Upper lobe of right lung (tissue), 1 donor: ENCODE results near the gene SS18L1. TPM values are rescaled to one million over a fixed set of nuclear protein-coding genes. Genes with fewer than 3 reads are reported as not detected.

Experiments used
- ATAC-seq: fragments of 200-7000 bp; cut with Tn5 transposase; one replicate; pipeline ENCODE4 v1.9.1; 2020; ENCODE audit warnings: mild to moderate bottlenecking, moderate library complexity
- DNase-seq: peaks from one replicate; pipeline ENCODE4 v3.0.0-alpha.2; 2020
- H3K27ac ChIP-seq: fragments of 200-600 bp; one replicate; pipeline ENCODE4 v1.8.0; 2022
- H3K27me3 ChIP-seq: fragments of 200-600 bp; one replicate; pipeline ENCODE4 v1.8.0; 2022; ENCODE audit warnings: mild to moderate bottlenecking
- H3K36me3 ChIP-seq: fragments of 200-600 bp; one replicate; pipeline ENCODE4 v1.8.0; 2022
- H3K4me1 ChIP-seq: fragments of 200-600 bp; one replicate; pipeline ENCODE4 v1.8.0; 2022
- H3K4me3 ChIP-seq: fragments of 200-600 bp; one replicate; pipeline ENCODE4 v1.8.0; 2022; ENCODE audit warnings: mild to moderate bottlenecking
- H3K9me3 ChIP-seq: fragments of 200-600 bp; one replicate; pipeline ENCODE4 v1.8.0; 2022
- intact Hi-C: fragments of 100-400 bp; cut with DNase I; formaldehyde crosslinking; loops from one replicate; pipeline ENCODE4 v1.11.0; 2022
- total RNA-seq: library from RNA; stranded (reverse); fragmentation: NEBNext Ultra II Directional; extraction: Animal tissue kit (Norgen Biotek cat#: 25700); gene quantifications from one replicate; pipeline ENCODE4 v1.2.1, GENCODE V29; 2021
- TF ChIP-seq, protein P1 (sequence below): fragments of 200-600 bp; IDR thresholded peaks from one replicate; pipeline ENCODE4 v1.8.0; 2022; ENCODE audit warnings: antibody characterized with exemption
- donor health status: DM: no; HTN: yes; CAD: no; lungs with severe emphysema.

The SS18L1 gene
- total RNA-seq, 1 donor from 2014 or later = 12.6 TPM

DNA sequence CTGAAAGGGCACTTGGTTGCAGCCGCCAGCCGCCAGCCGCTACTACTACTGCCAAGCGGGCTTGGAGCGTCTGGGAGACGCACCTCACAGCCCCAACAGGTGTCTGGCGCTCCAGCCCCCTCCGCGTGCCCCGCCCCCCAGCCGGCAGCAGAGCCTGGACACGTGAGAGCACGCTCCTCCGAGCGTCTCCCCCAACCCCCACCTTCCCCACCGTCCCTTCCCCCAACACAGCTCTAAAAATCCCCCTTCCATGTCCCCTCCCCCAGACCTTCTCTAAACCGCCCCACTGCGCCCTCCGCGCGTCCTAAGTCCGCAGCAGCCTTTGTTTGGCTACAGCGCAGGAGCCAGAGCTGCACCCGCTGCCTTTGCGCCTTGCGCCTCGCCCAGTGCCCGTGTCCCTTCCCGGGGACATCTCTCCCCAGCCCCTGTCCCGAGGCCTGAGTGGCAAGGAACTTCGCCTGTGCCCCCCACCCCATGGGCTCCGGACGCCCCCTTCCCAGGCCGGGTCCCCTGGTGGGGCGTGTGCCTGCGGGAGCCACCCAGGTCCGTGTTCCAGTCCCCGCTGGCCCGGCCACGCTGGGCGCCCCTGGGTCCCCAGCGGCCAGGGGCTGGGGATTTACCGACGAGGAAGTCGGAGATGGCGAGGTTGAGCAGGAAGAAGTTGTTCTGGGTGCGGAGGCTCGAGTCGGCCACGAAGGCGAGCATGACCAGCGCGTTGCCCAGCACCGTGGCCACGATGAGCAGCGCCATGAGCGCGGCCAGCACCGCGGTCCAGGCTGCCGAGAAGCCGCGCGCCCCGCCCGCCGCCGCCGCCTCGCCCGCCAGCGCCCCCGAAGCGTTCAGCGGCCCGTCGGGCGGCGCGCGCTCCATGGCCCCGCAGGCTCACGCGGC lies 75.8 kb downstream of the SS18L1 start:
- DNase-seq (no peak), ATAC-seq (no peak)
- TF ChIP-seq, protein P1, sequence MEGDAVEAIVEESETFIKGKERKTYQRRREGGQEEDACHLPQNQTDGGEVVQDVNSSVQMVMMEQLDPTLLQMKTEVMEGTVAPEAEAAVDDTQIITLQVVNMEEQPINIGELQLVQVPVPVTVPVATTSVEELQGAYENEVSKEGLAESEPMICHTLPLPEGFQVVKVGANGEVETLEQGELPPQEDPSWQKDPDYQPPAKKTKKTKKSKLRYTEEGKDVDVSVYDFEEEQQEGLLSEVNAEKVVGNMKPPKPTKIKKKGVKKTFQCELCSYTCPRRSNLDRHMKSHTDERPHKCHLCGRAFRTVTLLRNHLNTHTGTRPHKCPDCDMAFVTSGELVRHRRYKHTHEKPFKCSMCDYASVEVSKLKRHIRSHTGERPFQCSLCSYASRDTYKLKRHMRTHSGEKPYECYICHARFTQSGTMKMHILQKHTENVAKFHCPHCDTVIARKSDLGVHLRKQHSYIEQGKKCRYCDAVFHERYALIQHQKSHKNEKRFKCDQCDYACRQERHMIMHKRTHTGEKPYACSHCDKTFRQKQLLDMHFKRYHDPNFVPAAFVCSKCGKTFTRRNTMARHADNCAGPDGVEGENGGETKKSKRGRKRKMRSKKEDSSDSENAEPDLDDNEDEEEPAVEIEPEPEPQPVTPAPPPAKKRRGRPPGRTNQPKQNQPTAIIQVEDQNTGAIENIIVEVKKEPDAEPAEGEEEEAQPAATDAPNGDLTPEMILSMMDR = no peak
- Histone ChIP-seq H3K27me3 (peaks cover 91% of the 10 kb centered on the region), H3K4me1 (no peaks in the 10 kb centered on the region), H3K27ac (no peak overlapping the region), H3K9me3 (no peaks in the 10 kb centered on the region), H3K4me3 (no peak overlapping the region), H3K36me3 (no peaks in the 10 kb centered on the region)
- intact Hi-C loops = no loop called here

DNA sequence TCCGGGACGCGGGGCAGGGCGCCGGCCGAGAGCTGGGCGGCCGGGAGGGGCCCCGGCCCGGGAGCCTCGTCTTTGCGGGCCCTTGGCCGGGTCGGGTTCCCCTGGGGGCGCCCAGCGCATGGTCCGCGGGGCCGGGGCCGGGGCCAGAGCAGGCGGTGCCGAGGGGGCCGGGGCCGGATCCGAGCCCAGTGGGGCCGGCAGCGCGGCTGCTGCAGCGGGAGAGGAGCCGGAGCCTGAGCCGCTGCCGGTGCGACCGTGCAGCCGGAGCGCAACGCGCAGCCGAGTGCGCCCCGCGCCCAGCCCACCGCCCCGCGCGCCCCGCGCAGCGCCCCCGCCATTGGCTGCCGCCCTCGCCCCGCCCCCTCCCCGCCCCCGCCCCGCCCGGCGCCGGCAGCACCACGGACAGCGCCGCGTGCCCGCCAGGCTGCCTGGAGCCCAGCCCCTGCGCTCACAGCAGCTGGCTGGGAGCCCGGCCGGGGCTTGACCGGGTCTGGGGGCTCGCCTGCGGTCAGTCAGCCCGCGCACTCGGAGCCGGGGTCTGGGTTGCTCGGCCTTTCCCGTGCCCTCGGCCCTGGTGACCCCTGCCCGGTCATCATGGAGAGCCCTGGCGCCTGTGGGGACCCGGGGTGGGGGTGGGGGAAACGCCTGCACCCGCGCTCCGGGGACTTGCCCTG lies 76.6 kb downstream of the SS18L1 start, which contains the start of gene HRH3:
HRH3 (minus strand) TSS at position 287 of the 674 bp plus-strand sequence. CDS start 308 bp downstream, outside the sequence.
- peak; percentile 68 for ATAC-seq
- DNase-seq = no peak
- no peaks in the 10 kb centered on the region for H3K9me3 ChIP-seq
- intact Hi-C loops = no loop called here
- TF ChIP-seq, protein P1 = no peak
- peaks cover 91% of the 10 kb centered on the region for H3K27me3 ChIP-seq
- H3K4me1 ChIP-seq = no peaks in the 10 kb centered on the region
- no peak within 1 kb of the TSS for H3K4me3 ChIP-seq
- H3K27ac ChIP-seq = no peak within 1 kb of the TSS
- no peaks in the 10 kb centered on the region for H3K36me3 ChIP-seq

DNA sequence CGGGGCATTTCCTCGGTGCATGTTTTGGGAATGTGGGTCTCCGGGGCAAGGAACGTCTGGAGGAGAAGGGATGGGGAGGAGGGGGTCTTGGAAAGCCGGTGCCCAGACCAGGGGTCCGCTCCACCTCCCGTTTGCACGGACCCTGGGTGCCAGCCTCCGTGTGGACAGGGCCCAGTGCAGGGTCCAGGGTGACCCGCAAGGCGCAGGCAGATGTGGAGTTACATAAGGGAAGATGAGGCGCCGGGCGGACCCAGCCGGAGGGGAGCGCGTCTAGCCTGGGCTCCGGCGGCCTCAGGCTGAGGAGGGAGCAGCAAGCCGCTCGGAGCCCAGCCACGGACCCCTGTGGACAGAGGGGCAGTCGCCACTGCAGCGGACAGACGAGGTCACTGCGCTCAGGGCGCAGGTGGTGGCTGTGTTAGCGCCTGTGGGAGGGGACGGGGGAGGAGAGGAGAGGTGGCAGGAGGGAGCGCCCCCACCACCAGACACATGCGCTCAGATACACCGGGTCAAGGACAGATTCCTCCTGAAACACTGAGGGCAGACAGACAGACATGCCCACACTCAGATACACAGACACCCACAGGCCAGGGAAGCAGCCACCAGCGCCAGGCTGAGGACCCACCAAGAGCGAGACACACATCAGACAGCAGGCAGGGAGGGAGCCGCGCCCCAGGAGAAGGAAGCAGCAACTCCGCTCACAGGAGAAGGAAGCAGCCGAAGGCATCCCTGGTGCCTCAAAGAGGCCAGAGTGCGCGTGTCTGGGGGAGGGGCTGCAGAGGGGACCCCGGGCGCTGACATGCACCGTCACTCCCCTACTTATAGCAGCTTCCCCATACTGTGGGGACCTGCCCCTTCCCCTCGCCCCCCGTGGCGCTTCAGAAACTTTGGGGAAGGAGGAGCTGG lies 77.3 kb downstream of the SS18L1 start:
- no peak for ATAC-seq
- TF ChIP-seq, protein P1 = no peak
- Histone ChIP-seq H3K9me3 (no peaks in the 10 kb centered on the region), H3K4me1 (no peaks in the 10 kb centered on the region), H3K27me3 (peaks cover 85% of the 10 kb centered on the region), H3K4me3 (no peak overlapping the region), H3K27ac (no peak overlapping the region), H3K36me3 (no peaks in the 10 kb centered on the region)
- intact Hi-C loops = no loop called here
- no peak for DNase-seq

DNA sequence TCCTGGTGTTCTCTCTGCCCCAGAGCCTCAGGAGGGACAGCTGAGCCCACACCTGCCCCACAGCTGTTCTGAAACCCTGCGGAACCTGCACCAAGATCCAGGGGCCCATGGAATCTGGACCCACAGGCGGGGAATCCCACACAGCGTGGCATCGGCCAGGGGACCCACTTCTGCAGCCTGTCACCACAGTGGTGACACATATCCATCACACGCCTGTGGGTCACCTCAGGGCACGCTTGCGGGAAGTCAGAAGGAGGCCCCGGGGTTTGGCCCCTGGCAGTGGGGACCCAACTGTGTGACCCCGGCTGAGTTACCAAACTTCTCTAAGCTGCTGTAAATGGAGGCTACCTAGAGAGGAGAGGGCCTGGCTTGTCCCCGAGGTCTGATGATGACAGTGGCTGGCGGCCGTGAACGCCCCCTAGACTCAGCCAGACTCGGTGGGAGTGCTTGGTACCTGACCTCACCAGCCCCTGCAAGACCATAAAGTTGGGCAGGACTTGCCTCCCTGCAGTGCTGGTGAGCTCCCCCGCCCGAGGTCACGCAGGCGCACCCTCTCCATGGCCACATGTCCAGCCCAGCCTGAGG lies 78.8 kb downstream of the SS18L1 start:
- Histone ChIP-seq H3K4me1 (no peaks in the 10 kb centered on the region), H3K4me3 (no peak overlapping the region), H3K9me3 (no peaks in the 10 kb centered on the region), H3K27ac (no peak overlapping the region), H3K27me3 (peaks cover 70% of the 10 kb centered on the region), H3K36me3 (no peaks in the 10 kb centered on the region)
- DNase-seq (no peak), ATAC-seq (no peak)
- TF ChIP-seq, protein P1 = no peak
- intact Hi-C loops = no loop called here

DNA sequence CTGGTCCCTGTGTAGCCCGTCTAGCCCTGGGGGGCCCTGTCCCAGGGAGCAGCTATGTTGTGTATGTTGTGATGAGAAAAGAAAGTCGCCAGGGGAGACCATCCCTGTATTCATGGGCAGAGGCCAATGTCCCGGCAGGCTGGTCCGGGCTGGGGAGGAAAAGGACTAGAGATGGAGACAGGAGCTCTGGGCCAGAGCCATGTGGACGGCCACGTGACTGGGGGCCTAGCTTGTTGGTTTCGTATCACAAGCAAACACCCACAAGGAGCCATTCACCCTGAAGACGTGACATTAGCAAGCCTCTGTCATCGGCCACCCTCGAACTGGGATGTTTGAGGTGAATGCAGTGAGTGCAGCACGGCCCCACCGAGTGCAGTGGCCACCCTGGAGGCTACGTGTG lies 79.4 kb downstream of the SS18L1 start:
- ATAC-seq = no peak
- Histone ChIP-seq H3K27ac (no peak overlapping the region), H3K9me3 (no peaks in the 10 kb centered on the region), H3K27me3 (peaks cover 69% of the 10 kb centered on the region), H3K4me1 (no peaks in the 10 kb centered on the region), H3K36me3 (no peaks in the 10 kb centered on the region), H3K4me3 (no peak overlapping the region)
- DNase-seq = no peak
- TF ChIP-seq, protein P1 = no peak
- intact Hi-C loops = no loop called here
